Erythroblast (primary cell): ENCODE measurements around the gene CCDC92.

Source experiments
- GATA1 ChIP-seq: IDR thresholded peaks from 2 replicates; pipeline ENCODE4 v1.6.1; 2011; ENCODE audit warnings: low read depth, mild to moderate bottlenecking, control low read depth, low read length, moderate library complexity
- POLR2A ChIP-seq: IDR thresholded peaks from 2 replicates; pipeline ENCODE4 v1.6.1; 2011; ENCODE audit warnings: mild to moderate bottlenecking, low read length

- no peak for TF ChIP-seq POLR2A
- TF ChIP-seq GATA1, result no peak
These were observed 40.4 kb upstream of the CCDC92 start for GRCh38 chr12:124013073-124013472.
